ENCODE measurements around the gene ATP11C.
"Not testable (repeated sequence)": the region's sequence is repeated elsewhere in the genome, so short reads cannot be mapped to it uniquely, and the experiment has no call there.

Gene ATP11C

GRCh38 chrX:139692506-139692849 is 240.4 kb downstream of the ATP11C start:
- H3K4me3 Mint-ChIP-seq, result no peak overlapping the region
- H3K9me3 Mint-ChIP-seq, result no peaks in the 10 kb centered on the region
- H3K36me3 Mint-ChIP-seq, result peaks cover 1% of the 10 kb centered on the region
- peaks cover 3% of the 10 kb centered on the region for H3K27me3 Mint-ChIP-seq
- no peak overlapping the region for H3K27ac Mint-ChIP-seq
- peaks cover 3% of the 10 kb centered on the region for H3K4me1 Mint-ChIP-seq

- Mint-ChIP-seq H3K36me3 (peaks cover 1% of the 10 kb centered on the region), H3K27ac (no peak overlapping the region), H3K4me3 (no peak overlapping the region), H3K9me3 (no peaks in the 10 kb centered on the region), H3K27me3 (peaks cover 3% of the 10 kb centered on the region), H3K4me1 (peaks cover 3% of the 10 kb centered on the region)
These were observed 240.9 kb downstream of the ATP11C start for GRCh38 chrX:139691843-139692505.

GRCh38 chrX:139691493-139691842 is 241.4 kb downstream of the ATP11C start:
- peaks cover 3% of the 10 kb centered on the region for H3K27me3 Mint-ChIP-seq

GRCh38 chrX:139685175-139685574 is 247.7 kb downstream of the ATP11C start:
- not testable (repeated sequence) for H3K27ac Mint-ChIP-seq, H3K27me3 Mint-ChIP-seq, H3K4me3 Mint-ChIP-seq, H3K9me3 Mint-ChIP-seq, H3K36me3 Mint-ChIP-seq, H3K4me1 Mint-ChIP-seq

More at GRCh38 chrX:139691493-139691842, 241.4 kb downstream of the ATP11C start:
- peaks cover 4% of the 10 kb centered on the region for H3K9me3 Mint-ChIP-seq
- no peak overlapping the region for H3K27ac Mint-ChIP-seq
- no peak overlapping the region for H3K4me3 Mint-ChIP-seq
- H3K36me3 Mint-ChIP-seq, result peaks cover 1% of the 10 kb centered on the region
- peaks cover 3% of the 10 kb centered on the region for H3K4me1 Mint-ChIP-seq

- no peak overlapping the region for H3K27ac Mint-ChIP-seq
- H3K4me3 Mint-ChIP-seq, result no peak overlapping the region
- peaks cover under 1% of the 10 kb centered on the region for H3K36me3 Mint-ChIP-seq
These were observed 252.5 kb downstream of the ATP11C start for GRCh38 chrX:139680356-139680755.

More at GRCh38 chrX:139680356-139680755, 252.5 kb downstream of the ATP11C start:
- Mint-ChIP-seq H3K27me3 (no peaks in the 10 kb centered on the region), H3K4me1 (no peaks in the 10 kb centered on the region), H3K9me3 (no peaks in the 10 kb centered on the region)

Measured in activated naive CD4-positive, alpha-beta T cell treated with anti-CD3 and anti-CD28 coated beads, Interleukin-2, amount 50 U/mL, for 24 hours (primary cell).